SK-N-SH (cell line): ENCODE data around the gene PPIB. TPM values are rescaled to one million over a fixed set of nuclear protein-coding genes. Genes with fewer than 3 reads are reported as not detected.

ENCODE experiments used
- CTCF ChIA-PET: fragments of 300-600, 350-600 bp; formaldehyde crosslinking; extraction: SDS; loops from one replicate; lab custom pipeline; 2021; lab: Yijun Ruan, JAX
- POLR2A ChIA-PET: fragments of 350-600 bp; sonication (Branson Sonifier 250); formaldehyde crosslinking; extraction: SDS; loops from one replicate; lab custom pipeline; 2020; ENCODE audit warnings: antibody characterized with exemption, inconsistent platforms; lab: Yijun Ruan, JAX
- DNase-seq: peaks from one replicate; pipeline ENCODE4 v3.0.0; 2012
- H2AFZ ChIP-seq: fragments of 200-600 bp; sonication (generic); 2 replicates; pipeline ENCODE4 v1.8.1; 2016; ENCODE audit warnings: antibody characterized with exemption, mild to moderate bottlenecking, low read depth
- H3F3A ChIP-seq: fragments of 200-600 bp; sonication (generic); replicated peaks from 2 replicates; pipeline ENCODE3; 2016; ENCODE audit warnings: antibody characterized with exemption, mild to moderate bottlenecking; ENCODE audit not compliant: insufficient read depth
- H3K27ac ChIP-seq, 2 experiments: fragments of 200-500 bp in 1 of 2; fragments of 200-600 bp in 1 of 2; sonication (Bioruptor generic) in 1 of 2; sonication (generic), shearing (Covaris generic) in 1 of 2; 2 replicates each; pipeline versions ENCODE4 v1.5.1 to v1.6.1; 2014 to 2016; ENCODE audit warnings: low read depth in 2 of 2, inconsistent platforms in 1 of 2, low read length in 1 of 2, mild to moderate bottlenecking in 1 of 2, mixed read lengths in 1 of 2
- H3K27me3 ChIP-seq: fragments of 200-600 bp; sonication (generic), shearing (Covaris generic); 2 replicates; pipeline ENCODE4 v1.6.1; 2016; ENCODE audit warnings: mixed run types; ENCODE audit not compliant: insufficient read depth
- H3K36me3 ChIP-seq, 2 experiments: fragments of 200-500 bp in 1 of 2; fragments of 200-600 bp in 1 of 2; sonication (Bioruptor generic) in 1 of 2; sonication (generic) in 1 of 2; replicated peaks in 1 of 2; 2 replicates each; pipeline versions ENCODE3 to v1.5.1; 2014 to 2016; ENCODE audit warnings: low read length in 1 of 2, mild to moderate bottlenecking in 1 of 2; ENCODE audit not compliant: insufficient read depth in 2 of 2, control insufficient read depth in 1 of 2
- H3K4me1 ChIP-seq, 2 experiments: fragments of 200-500 bp in 1 of 2; fragments of 200-600 bp in 1 of 2; sonication (Bioruptor generic) in 1 of 2; sonication (generic), shearing (Covaris generic) in 1 of 2; 2 replicates each; pipeline versions ENCODE4 v1.5.1 to v1.6.1; 2014 to 2016; ENCODE audit warnings: low read depth in 1 of 2, low read length in 1 of 2, mixed run types in 1 of 2; ENCODE audit not compliant: insufficient read depth in 2 of 2, control insufficient read depth in 1 of 2
- H3K4me2 ChIP-seq: fragments of 200-600 bp; sonication (generic), shearing (Covaris generic); 2 replicates; pipeline ENCODE4 v1.6.1; 2017; ENCODE audit warnings: mixed run types
- H3K4me3 ChIP-seq, 2 experiments: fragments of 200-500 bp in 1 of 2; fragments of 200-600 bp in 1 of 2; sonication (Bioruptor generic) in 1 of 2; sonication (generic), shearing (Covaris generic) in 1 of 2; 2 replicates each; pipeline versions ENCODE4 v1.5.1 to v1.8.1; 2014 to 2016; ENCODE audit warnings: low read depth in 2 of 2, inconsistent platforms in 1 of 2, low read length in 1 of 2, mild to moderate bottlenecking in 1 of 2, mixed read lengths in 1 of 2, moderate library complexity in 1 of 2
- H3K79me2 ChIP-seq: fragments of 200-600 bp; sonication (generic); 2 replicates; pipeline ENCODE4 v1.8.1; 2017; ENCODE audit warnings: mild to moderate bottlenecking; ENCODE audit not compliant: insufficient read depth
- H3K9ac ChIP-seq: fragments of 200-600 bp; sonication (generic); 2 replicates; pipeline ENCODE4 v1.6.1; 2017; ENCODE audit warnings: mixed run types
- H3K9me2 ChIP-seq: fragments of 200-600 bp; sonication (generic); 2 replicates; pipeline ENCODE4 v1.6.1; 2017; ENCODE audit warnings: mixed run types
- H3K9me3 ChIP-seq: fragments of 200-600 bp; sonication (generic); 2 replicates; pipeline ENCODE4 v1.6.1; 2017; ENCODE audit warnings: mixed run types, mild to moderate bottlenecking, moderate library complexity
- H4K20me1 ChIP-seq: fragments of 200-600 bp; sonication (generic); 2 replicates; pipeline ENCODE4 v1.6.1; 2017; ENCODE audit warnings: mild to moderate bottlenecking, mixed run types; ENCODE audit not compliant: insufficient read depth
- CHD2 ChIP-seq: fragments of 150-350 bp; IDR thresholded peaks from 2 replicates; pipeline ENCODE4 v1.6.1; 2018; ENCODE audit warnings: low read length; ENCODE audit not compliant: partially characterized antibody
- CTCF ChIP-seq: fragments of 200-600 bp; sonication (generic); IDR thresholded peaks from 2 replicates; pipeline ENCODE4 v1.6.1; 2017; ENCODE audit warnings: antibody characterized with exemption, mild to moderate bottlenecking, moderate library complexity
- ELF1 ChIP-seq: IDR thresholded peaks from 2 replicates; pipeline ENCODE4 v1.4.0; 2012
- EP300 ChIP-seq, 2 experiments: IDR thresholded peaks; 2 replicates each; pipeline versions ENCODE4 v1.4.0 to v1.6.1; 2012; ENCODE audit warnings: borderline replicate concordance in 1 of 2, low read depth in 1 of 2, low read length in 1 of 2
- FOXJ3 ChIP-seq: sonication (generic); formaldehyde crosslinking; IDR thresholded peaks from 2 replicates; pipeline ENCODE4 v1.5.1; 2020; ENCODE audit warnings: mild to moderate bottlenecking, missing genetic modification reagents
- GABPA ChIP-seq: IDR thresholded peaks from 2 replicates; pipeline ENCODE4 v1.4.0; 2012; ENCODE audit warnings: low read depth, mild to moderate bottlenecking
- GATA2 ChIP-seq: sonication (generic); formaldehyde crosslinking; IDR thresholded peaks from 2 replicates; pipeline ENCODE4 v1.5.0; 2020; ENCODE audit warnings: mild to moderate bottlenecking, missing genetic modification reagents
- JUND ChIP-seq: IDR thresholded peaks from 2 replicates; pipeline ENCODE4 v1.4.0; 2012
- MAX ChIP-seq: IDR thresholded peaks from 2 replicates; pipeline ENCODE4 v1.4.0; 2012; ENCODE audit warnings: low read depth
- MXI1 ChIP-seq: IDR thresholded peaks from 2 replicates; pipeline ENCODE4 v1.6.1; 2012; ENCODE audit warnings: mild to moderate bottlenecking, low read depth, low read length, improper control_type of control experiment
- NFIC ChIP-seq: IDR thresholded peaks from 2 replicates; pipeline ENCODE4 v1.4.0; 2012; ENCODE audit warnings: borderline replicate concordance
- NRF1 ChIP-seq: IDR thresholded peaks from 2 replicates; pipeline ENCODE4 v1.6.1; 2012; ENCODE audit warnings: low read depth, mild to moderate bottlenecking, low read length
- POLR2AphosphoS5 ChIP-seq: IDR thresholded peaks from 2 replicates; pipeline ENCODE4 v1.6.1; 2012; ENCODE audit warnings: low read depth, low read length
- REST ChIP-seq: IDR thresholded peaks from 2 replicates; pipeline ENCODE4 v1.6.1; 2012; ENCODE audit warnings: mild to moderate bottlenecking, low read depth, low read length, moderate library complexity
- SIN3A ChIP-seq: IDR thresholded peaks from 2 replicates; pipeline ENCODE4 v1.6.1; 2012; ENCODE audit warnings: low read depth, mild to moderate bottlenecking, low read length, moderate library complexity, borderline replicate concordance
- TAF1 ChIP-seq: IDR thresholded peaks from 2 replicates; pipeline ENCODE4 v1.6.1; 2012; ENCODE audit warnings: low read depth, mild to moderate bottlenecking, low read length, moderate library complexity, borderline replicate concordance
- TCF12 ChIP-seq: IDR thresholded peaks from 2 replicates; pipeline ENCODE4 v1.4.0; 2012
- TEAD4 ChIP-seq: IDR thresholded peaks from 2 replicates; pipeline ENCODE4 v1.4.0; 2012; ENCODE audit warnings: mild to moderate bottlenecking, borderline replicate concordance; ENCODE audit not compliant: insufficient read depth
- YY1 ChIP-seq: IDR thresholded peaks from 2 replicates; pipeline ENCODE4 v1.4.0; 2012; ENCODE audit warnings: low read depth, mild to moderate bottlenecking
- WGBS: methylation state at CpG from one replicate; pipeline ENCODE4 v1.1.6; 2017; ENCODE audit warnings: low lambda C conversion rate; 5-methylcytosine and 5-hydroxymethylcytosine counted together
- polyA plus RNA-seq, 3 experiments: library from polyadenylated mRNA; depleted of rRNA; stranded (reverse); fragments of >200 nt; gene quantifications; 2 replicates each; pipeline ENCODE4 v1.2.3, GENCODE V29; 2012

The PPIB gene
- polyA plus RNA-seq, 1 of the 3 experiments (the other 2 are of a cell fraction): 1,379 TPM

GRCh38 chr15:64191971-64192830 is 29.4 kb upstream of the PPIB start:
- Histone ChIP-seq H3K36me3 (peaks cover 19 to 27% of the 10 kb centered on the region in 2 experiments), H3K79me2 (no peaks in the 10 kb centered on the region), H3K27me3 (no peaks in the 10 kb centered on the region), H3K4me1 (peaks cover 3 to 14% of the 10 kb centered on the region in 2 experiments; a peak in 2 of 4 replicates), H3K9ac (no peak overlapping the region), H3K9me3 (no peaks in the 10 kb centered on the region), H3K9me2 (no peaks in the 10 kb centered on the region), H3F3A (peaks cover 19% of the 10 kb centered on the region), H3K27ac (no peak overlapping the region), H3K4me2 (no peak overlapping the region), H2AFZ (no peak overlapping the region), H4K20me1 (no peaks in the 10 kb centered on the region), H3K4me3 (no peak overlapping the region)
- CTCF ChIA-PET: interaction anchor here (0.9 kb wide), 1 partner anchor 29 kb away, joined by 6 read pairs; no protein-coding TSS in a partner anchor
- 94% methylated on average over 5 of the region's 5 CpGs for WGBS
- DNase-seq: no peak
- POLR2A ChIA-PET: no interaction called here
- TF ChIP-seq SIN3A (no peak), GABPA (no peak), JUND (no peak), REST (no peak), ELF1 (no peak), TCF12 (no peak), CTCF (no peak), TEAD4 (no peak), YY1 (no peak), FOXJ3 (CRISPR knock-in tag) (no peak), MAX (no peak), GATA2 (CRISPR knock-in tag) (no peak), CHD2 (no peak), MXI1 (no peak), EP300 (IDR thresholded peaks at IDR 0.05; ENCODE audit: borderline replicate concordance in 1 of 2, low read depth in 1 of 2, low read length in 1 of 2) (no peak), NRF1 (no peak), TAF1 (no peak), NFIC (no peak), POLR2AphosphoS5 (no peak)
